ENCODE results near the gene HCN4. TPM values are rescaled to one million over a fixed set of nuclear protein-coding genes. Genes with fewer than 3 reads are reported as not detected.

Gene HCN4
- total RNA-seq, 1 donor: not detected

GRCh38 chr15:73328149-73328820 is 40.5 kb downstream of the HCN4 start:
- no peak for TF ChIP-seq CTCF (IDR thresholded peaks at IDR 0.05; ENCODE audit: extremely low read depth, low read depth, low read length)
- H3K4me3 ChIP-seq (ENCODE audit: insufficient read depth, low read length): no peak overlapping the region
- DNase-seq (ENCODE audit: insufficient read length, low spot score, missing footprints): peak; percentile 51

GRCh38 chr15:73326157-73326556 is 42.6 kb downstream of the HCN4 start:
- Histone ChIP-seq H3K4me2 (ENCODE audit: insufficient read depth, low read length) (no peak overlapping the region), H3K4me3 (ENCODE audit: insufficient read depth, low read length) (no peak overlapping the region), H2AFZ (ENCODE audit: low read length) (no peak overlapping the region), H3K4me1 (ENCODE audit: insufficient read depth, low read length) (no peaks in the 10 kb centered on the region), H4K20me1 (ENCODE audit: insufficient read depth, low read length) (no peaks in the 10 kb centered on the region), H3K9me3 (ENCODE audit: low read depth, low read length) (no peaks in the 10 kb centered on the region), H3K27me3 (ENCODE audit: insufficient read depth, low read length) (peaks cover 5% of the 10 kb centered on the region), H3K27ac (ENCODE audit: low read depth, low read length) (no peak overlapping the region), H3K36me3 (ENCODE audit: insufficient read depth, low read length) (no peaks in the 10 kb centered on the region), H3K79me2 (ENCODE audit: insufficient read depth, low read length) (no peaks in the 10 kb centered on the region)
- peak; percentile 77 for DNase-seq (ENCODE audit: insufficient read length, low spot score, missing footprints)
- TF ChIP-seq CTCF (IDR thresholded peaks at IDR 0.05; ENCODE audit: extremely low read depth, low read depth, low read length): no peak

More at GRCh38 chr15:73328149-73328820, 40.5 kb downstream of the HCN4 start:
- H3K27ac ChIP-seq (ENCODE audit: low read depth, low read length): no peak overlapping the region
- H2AFZ ChIP-seq (ENCODE audit: low read length): no peak overlapping the region
- no peaks in the 10 kb centered on the region for H3K4me1 ChIP-seq (ENCODE audit: insufficient read depth, low read length)
- H3K27me3 ChIP-seq (ENCODE audit: insufficient read depth, low read length): peaks cover 5% of the 10 kb centered on the region
- H3K36me3 ChIP-seq (ENCODE audit: insufficient read depth, low read length): no peaks in the 10 kb centered on the region
- H3K9me3 ChIP-seq (ENCODE audit: low read depth, low read length): no peaks in the 10 kb centered on the region
- H3K4me2 ChIP-seq (ENCODE audit: insufficient read depth, low read length): no peak overlapping the region
- H3K79me2 ChIP-seq (ENCODE audit: insufficient read depth, low read length): no peaks in the 10 kb centered on the region
- H4K20me1 ChIP-seq (ENCODE audit: insufficient read depth, low read length): no peaks in the 10 kb centered on the region

- peak; percentile 88 for DNase-seq (ENCODE audit: insufficient read length, low spot score, missing footprints)
- peaks cover 5% of the 10 kb centered on the region for H3K27me3 ChIP-seq (ENCODE audit: insufficient read depth, low read length)
- H3K36me3 ChIP-seq (ENCODE audit: insufficient read depth, low read length): no peaks in the 10 kb centered on the region
- H3K79me2 ChIP-seq (ENCODE audit: insufficient read depth, low read length): no peaks in the 10 kb centered on the region
- no peak overlapping the region for H3K4me2 ChIP-seq (ENCODE audit: insufficient read depth, low read length)
- no peaks in the 10 kb centered on the region for H3K4me1 ChIP-seq (ENCODE audit: insufficient read depth, low read length)
- no peak overlapping the region for H3K4me3 ChIP-seq (ENCODE audit: insufficient read depth, low read length)
- H4K20me1 ChIP-seq (ENCODE audit: insufficient read depth, low read length): no peaks in the 10 kb centered on the region
- no peaks in the 10 kb centered on the region for H3K9me3 ChIP-seq (ENCODE audit: low read depth, low read length)
- no peak overlapping the region for H3K27ac ChIP-seq (ENCODE audit: low read depth, low read length)
- H2AFZ ChIP-seq (ENCODE audit: low read length): no peak overlapping the region
- no peak for TF ChIP-seq CTCF (IDR thresholded peaks at IDR 0.05; ENCODE audit: extremely low read depth, low read depth, low read length)
Measured at GRCh38 chr15:73325191-73325861, 43.4 kb downstream of the HCN4 start.

- Histone ChIP-seq H3K4me3 (ENCODE audit: insufficient read depth, low read length) (no peak overlapping the region), H2AFZ (ENCODE audit: low read length) (no peak overlapping the region), H3K4me1 (ENCODE audit: insufficient read depth, low read length) (no peaks in the 10 kb centered on the region), H3K79me2 (ENCODE audit: insufficient read depth, low read length) (no peaks in the 10 kb centered on the region), H4K20me1 (ENCODE audit: insufficient read depth, low read length) (no peaks in the 10 kb centered on the region), H3K27ac (ENCODE audit: low read depth, low read length) (no peak overlapping the region), H3K27me3 (ENCODE audit: insufficient read depth, low read length) (peaks cover 6% of the 10 kb centered on the region), H3K9me3 (ENCODE audit: low read depth, low read length) (no peaks in the 10 kb centered on the region), H3K4me2 (ENCODE audit: insufficient read depth, low read length) (no peak overlapping the region), H3K36me3 (ENCODE audit: insufficient read depth, low read length) (no peaks in the 10 kb centered on the region)
- TF ChIP-seq CTCF (IDR thresholded peaks at IDR 0.05; ENCODE audit: extremely low read depth, low read depth, low read length): no peak
- peak; percentile 87 for DNase-seq (ENCODE audit: insufficient read length, low spot score, missing footprints)
Measured at GRCh38 chr15:73324496-73325170, 44.1 kb downstream of the HCN4 start.

Data from osteoblast (primary cell).